Upper lobe of left lung (tissue), 6 donors: ENCODE results near the gene TMEM209. TPM values are rescaled to one million over a fixed set of nuclear protein-coding genes. Genes with fewer than 3 reads are reported as not detected.

Experiments used
- ATAC-seq, 2 donors: fragments of 200-7000 bp; cut with Tn5 transposase; one replicate each; pipeline ENCODE4 v1.9.1; 2022; ENCODE audit warnings: mild to moderate bottlenecking in 2 of 2, moderate library complexity in 2 of 2; ENCODE audit not compliant: low FRiP score in 2 of 2
- DNase-seq, 2 donors: peaks; one replicate each; pipeline ENCODE4 v3.0.0-alpha.2; 2019 to 2020
- H3K27ac ChIP-seq, 4 donors: fragments of 200-600 bp; sonication (generic); one replicate each; pipeline ENCODE4 v1.5.1; 2016 to 2019
- H3K27me3 ChIP-seq, 4 donors: fragments of 200-600 bp; sonication (generic); one replicate each; pipeline ENCODE4 v1.5.1; 2017 to 2019
- H3K36me3 ChIP-seq, 4 donors: fragments of 200-600 bp; sonication (generic); one replicate each; pipeline ENCODE4 v1.5.1; 2016 to 2019
- H3K4me1 ChIP-seq, 4 donors: fragments of 200-600 bp; sonication (generic); one replicate each; pipeline ENCODE4 v1.5.1; 2018 to 2019
- H3K4me3 ChIP-seq, 4 donors: fragments of 200-600 bp; sonication (generic); one replicate each; pipeline ENCODE4 v1.5.1; 2017 to 2019; ENCODE audit warnings: mild to moderate bottlenecking in 2 of 4, moderate library complexity in 1 of 4
- H3K9me3 ChIP-seq, 4 donors: fragments of 200-600 bp; sonication (generic); one replicate each; pipeline ENCODE4 v1.5.1; 2018 to 2019
- EP300 ChIP-seq, 4 donors: sonication (generic); formaldehyde crosslinking; IDR thresholded peaks; one replicate each; pipeline ENCODE4 v1.5.1; 2017; ENCODE audit warnings: antibody characterized with exemption in 4 of 4, control low read depth in 2 of 4
- POLR2A ChIP-seq, 4 donors: fragments of 450-650 bp; IDR thresholded peaks; one replicate each; pipeline ENCODE4 v1.5.1; 2016 to 2017; ENCODE audit warnings: antibody characterized with exemption in 4 of 4, mild to moderate bottlenecking in 2 of 4
- POLR2AphosphoS5 ChIP-seq, 2 donors: sonication (generic); formaldehyde crosslinking; IDR thresholded peaks; one replicate each; pipeline ENCODE4 v1.5.1; 2017; ENCODE audit warnings: antibody characterized with exemption in 2 of 2
- WGBS, 2 donors: methylation state at CpG; one replicate each; pipeline ENCODE4 v1.1.5; 2017 to 2018; 5-methylcytosine and 5-hydroxymethylcytosine counted together
- total RNA-seq, 6 donors: library from RNA; depleted of rRNA in 4 of 6; stranded (reverse); fragments of >200 nt in 4 of 6; gene quantifications; one replicate each; pipeline versions ENCODE4 v1.1.0 to v1.2.1, GENCODE V29; 2016 to 2021
- TF ChIP-seq, protein P1 (sequence below), 6 experiments: fragments of 450-650 bp in 4 of 6; fragments of 200-600 bp in 2 of 6; sonication (generic) in 2 of 6; IDR thresholded peaks; one replicate each; pipeline ENCODE4 v1.5.1; 2016 to 2019; ENCODE audit warnings: antibody characterized with exemption in 6 of 6
- donor health status: DM: no; HTN: no; CAD: no; lungs with moderate emphysema.
- donor health status: DM: no; HTN: yes; CAD: no; lungs with severe emphysema.

The TMEM209 gene
- total RNA-seq, 6 donors from 2014 or later = 6.2 to 23.3 (median 14.7) TPM

DNA sequence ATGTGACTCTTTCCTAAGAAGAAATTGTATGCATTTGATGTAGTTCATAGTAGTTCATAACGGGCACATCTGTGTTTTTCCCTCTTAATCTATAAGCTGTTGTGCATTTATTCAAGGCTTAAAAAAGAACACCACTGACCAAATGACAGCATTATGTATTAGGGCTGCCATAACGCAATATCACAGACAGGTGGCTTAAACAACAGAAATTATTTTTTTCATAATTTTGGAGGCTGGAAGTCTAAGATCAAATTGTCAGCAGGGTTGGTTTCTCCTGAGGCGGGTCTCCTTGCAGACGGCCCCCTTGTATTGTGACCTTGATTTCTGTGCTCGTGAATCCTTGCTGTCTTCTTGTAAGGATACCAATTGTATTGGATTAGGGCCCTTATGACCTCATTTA is 1.8 kb upstream of the TMEM209 start:
- no peaks in the 10 kb centered on the region for H3K27me3 ChIP-seq
- 88 to 96% methylated on average over 5 of the region's 5 CpGs for WGBS, 2 donors
- H3K36me3 ChIP-seq = peaks cover 3 to 15% (median 5%) of the 10 kb centered on the region in 4 donors
- DNase-seq (no peak), ATAC-seq (no peak)
- H3K4me3 ChIP-seq = no peak overlapping the region
- H3K27ac ChIP-seq = no peak overlapping the region
- no peaks in the 10 kb centered on the region for H3K9me3 ChIP-seq
- peaks cover 5 to 14% (median 10%) of the 10 kb centered on the region in 4 donors for H3K4me1 ChIP-seq
- TF ChIP-seq EP300 (IDR thresholded peaks at IDR 0.05) (no peak), POLR2AphosphoS5 (IDR thresholded peaks at IDR 0.05) (no peak), POLR2A (IDR thresholded peaks at IDR 0.05) (no peak)
- TF ChIP-seq, protein P1, sequence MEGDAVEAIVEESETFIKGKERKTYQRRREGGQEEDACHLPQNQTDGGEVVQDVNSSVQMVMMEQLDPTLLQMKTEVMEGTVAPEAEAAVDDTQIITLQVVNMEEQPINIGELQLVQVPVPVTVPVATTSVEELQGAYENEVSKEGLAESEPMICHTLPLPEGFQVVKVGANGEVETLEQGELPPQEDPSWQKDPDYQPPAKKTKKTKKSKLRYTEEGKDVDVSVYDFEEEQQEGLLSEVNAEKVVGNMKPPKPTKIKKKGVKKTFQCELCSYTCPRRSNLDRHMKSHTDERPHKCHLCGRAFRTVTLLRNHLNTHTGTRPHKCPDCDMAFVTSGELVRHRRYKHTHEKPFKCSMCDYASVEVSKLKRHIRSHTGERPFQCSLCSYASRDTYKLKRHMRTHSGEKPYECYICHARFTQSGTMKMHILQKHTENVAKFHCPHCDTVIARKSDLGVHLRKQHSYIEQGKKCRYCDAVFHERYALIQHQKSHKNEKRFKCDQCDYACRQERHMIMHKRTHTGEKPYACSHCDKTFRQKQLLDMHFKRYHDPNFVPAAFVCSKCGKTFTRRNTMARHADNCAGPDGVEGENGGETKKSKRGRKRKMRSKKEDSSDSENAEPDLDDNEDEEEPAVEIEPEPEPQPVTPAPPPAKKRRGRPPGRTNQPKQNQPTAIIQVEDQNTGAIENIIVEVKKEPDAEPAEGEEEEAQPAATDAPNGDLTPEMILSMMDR (IDR thresholded peaks at IDR 0.05) = no peak

DNA sequence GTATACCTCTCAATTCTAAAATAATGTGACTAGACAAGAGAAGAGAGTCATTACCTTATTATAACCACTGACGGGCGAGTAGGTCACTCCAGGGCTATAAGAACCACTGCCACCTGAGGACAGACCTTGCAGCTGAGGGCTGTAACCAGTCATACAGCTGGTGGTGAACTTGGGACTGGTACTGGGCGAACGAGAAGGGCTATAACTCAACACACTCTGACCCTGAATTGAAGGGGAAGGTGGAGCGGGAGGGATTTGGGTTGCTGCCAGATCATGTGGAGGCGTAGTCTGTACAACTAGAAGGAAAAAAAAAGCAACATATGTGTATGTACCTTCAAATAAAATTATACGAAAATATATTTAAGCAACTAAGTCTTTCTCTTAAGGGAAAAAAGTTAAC is 3.4 kb downstream of the TMEM209 start:
- H3K9me3 ChIP-seq = no peaks in the 10 kb centered on the region
- peaks cover 5 to 14% (median 10%) of the 10 kb centered on the region in 4 donors for H3K4me1 ChIP-seq
- TF ChIP-seq, protein P1 (IDR thresholded peaks at IDR 0.05) = no peak
- no peak for TF ChIP-seq POLR2AphosphoS5 (IDR thresholded peaks at IDR 0.05)
- no peak for TF ChIP-seq POLR2A (IDR thresholded peaks at IDR 0.05)
- TF ChIP-seq EP300 (IDR thresholded peaks at IDR 0.05) = no peak
- no peak overlapping the region for H3K4me3 ChIP-seq
- no peak for DNase-seq
- 86 to 88% methylated on average over 7 of the region's 7 CpGs for WGBS, 2 donors
- ATAC-seq = no peak
- no peaks in the 10 kb centered on the region for H3K27me3 ChIP-seq
- H3K36me3 ChIP-seq = peaks cover 7 to 64% (median 22%) of the 10 kb centered on the region in 4 donors
- no peak overlapping the region for H3K27ac ChIP-seq

DNA sequence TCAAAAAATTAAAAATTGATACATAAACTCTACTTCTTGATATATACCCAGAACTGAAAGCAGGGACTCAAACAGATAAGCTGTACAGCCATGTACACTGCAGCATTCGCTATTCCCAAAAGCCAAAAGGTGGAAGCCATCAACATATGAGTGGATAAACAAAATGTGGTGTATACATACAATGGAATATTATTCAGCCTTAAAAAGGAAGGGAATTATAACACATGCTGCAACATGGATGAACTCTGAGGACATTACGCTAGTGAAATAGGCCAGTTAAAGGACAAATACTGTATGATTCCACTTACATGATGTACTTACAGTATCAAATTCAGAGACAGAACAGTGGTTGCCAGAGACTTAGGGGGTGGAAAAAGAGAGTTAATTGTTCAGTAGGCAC is 8.1 kb downstream of the TMEM209 start:
- no peak for ATAC-seq
- TF ChIP-seq, protein P1 (IDR thresholded peaks at IDR 0.05) = no peak
- TF ChIP-seq POLR2AphosphoS5 (IDR thresholded peaks at IDR 0.05) (no peak), POLR2A (IDR thresholded peaks at IDR 0.05) (no peak), EP300 (IDR thresholded peaks at IDR 0.05) (no peak)
- Histone ChIP-seq H3K4me1 (no peaks in the 10 kb centered on the region), H3K4me3 (no peak overlapping the region), H3K9me3 (no peaks in the 10 kb centered on the region), H3K36me3 (peaks cover 8 to 75% (median 21%) of the 10 kb centered on the region in 4 donors), H3K27ac (no peak overlapping the region), H3K27me3 (no peaks in the 10 kb centered on the region)
- WGBS, 2 donors = 50 to 71% methylated on average over 2 of the region's 2 CpGs
- DNase-seq = no peak

DNA sequence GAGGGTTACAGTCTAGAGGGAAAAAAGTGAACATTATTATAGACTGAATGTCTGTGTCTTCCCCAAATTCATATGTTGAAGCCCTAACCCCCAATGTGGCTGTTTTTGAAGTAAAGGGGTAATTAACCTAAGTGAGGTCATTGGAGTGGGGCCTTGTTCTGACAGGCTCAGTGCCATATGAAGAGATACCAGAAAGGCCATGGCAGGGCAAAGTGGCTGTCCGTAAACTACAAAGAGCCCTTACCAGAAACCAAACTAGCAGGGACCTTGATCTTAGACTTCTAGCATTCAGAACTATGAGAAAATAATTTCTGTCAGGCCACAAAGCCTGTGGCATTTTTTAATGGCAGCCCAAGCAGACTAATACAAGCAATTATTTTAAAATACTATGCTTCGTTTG is 8.7 kb downstream of the TMEM209 start:
- Histone ChIP-seq H3K27me3 (no peaks in the 10 kb centered on the region), H3K4me3 (no peak overlapping the region), H3K4me1 (no peaks in the 10 kb centered on the region), H3K9me3 (no peaks in the 10 kb centered on the region), H3K27ac (no peak overlapping the region), H3K36me3 (peaks cover 3 to 75% (median 18%) of the 10 kb centered on the region in 4 donors)
- DNase-seq (no peak), ATAC-seq (no peak)
- TF ChIP-seq EP300 (IDR thresholded peaks at IDR 0.05) (no peak), POLR2AphosphoS5 (IDR thresholded peaks at IDR 0.05) (no peak), POLR2A (IDR thresholded peaks at IDR 0.05) (no peak)
- TF ChIP-seq, protein P1 (IDR thresholded peaks at IDR 0.05) = no peak
- 70 to 95% methylated on average over 2 of the region's 2 CpGs for WGBS, 2 donors

DNA sequence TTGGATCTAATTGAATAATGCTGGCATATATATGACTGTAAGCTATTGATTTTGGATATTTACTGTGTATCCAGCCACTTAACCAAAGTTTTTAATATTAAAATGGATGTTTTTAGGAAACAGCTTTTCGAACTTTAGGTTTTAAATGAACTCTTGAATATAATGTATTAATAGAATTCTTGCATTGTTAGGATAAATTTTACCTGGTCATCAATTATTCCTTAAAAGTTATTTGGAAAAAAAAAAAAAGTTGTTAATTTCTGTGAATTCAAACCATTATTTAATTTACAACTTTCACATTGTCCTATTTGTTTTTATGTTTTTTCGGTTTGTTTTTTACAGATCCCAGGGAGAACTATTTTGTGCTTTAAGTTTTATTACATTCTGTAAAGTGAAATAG is 9.8 kb downstream of the TMEM209 start:
- DNase-seq (no peak), ATAC-seq (no peak)
- H3K4me3 ChIP-seq = no peak overlapping the region
- 98 to 99% methylated on average over 2 of the region's 2 CpGs for WGBS, 2 donors
- no peaks in the 10 kb centered on the region for H3K27me3 ChIP-seq
- H3K9me3 ChIP-seq = no peaks in the 10 kb centered on the region
- H3K4me1 ChIP-seq = no peaks in the 10 kb centered on the region
- no peak overlapping the region for H3K27ac ChIP-seq
- TF ChIP-seq POLR2A (IDR thresholded peaks at IDR 0.05) (no peak), EP300 (IDR thresholded peaks at IDR 0.05) (no peak), POLR2AphosphoS5 (IDR thresholded peaks at IDR 0.05) (no peak)
- TF ChIP-seq, protein P1 (IDR thresholded peaks at IDR 0.05) = no peak
- peaks cover 3 to 77% (median 15%) of the 10 kb centered on the region in 4 donors for H3K36me3 ChIP-seq
